ENCODE data around the gene NUB1.

The NUB1 gene

DNA sequence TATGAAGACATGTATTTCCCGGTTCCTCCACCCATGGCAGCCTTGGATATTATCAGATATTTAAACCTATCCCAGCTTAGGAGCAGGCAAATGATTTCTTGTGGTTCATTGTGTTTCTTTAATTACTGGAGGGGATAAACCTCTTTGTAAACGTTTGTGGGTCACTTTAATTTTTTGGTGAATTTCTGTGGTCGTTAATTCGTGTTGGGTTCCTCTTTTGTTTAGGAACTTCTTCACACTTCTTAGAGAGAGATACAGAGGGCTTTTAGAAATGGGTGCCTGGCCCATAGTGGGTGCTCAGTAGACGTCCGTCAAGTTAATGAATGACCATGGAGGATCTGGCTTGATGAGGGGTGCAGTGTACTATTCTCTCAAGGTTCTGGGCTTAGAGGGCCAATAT lies 27.2 kb upstream of the NUB1 start:
- no peak for DNase-seq (ENCODE audit: low spot score)

DNA sequence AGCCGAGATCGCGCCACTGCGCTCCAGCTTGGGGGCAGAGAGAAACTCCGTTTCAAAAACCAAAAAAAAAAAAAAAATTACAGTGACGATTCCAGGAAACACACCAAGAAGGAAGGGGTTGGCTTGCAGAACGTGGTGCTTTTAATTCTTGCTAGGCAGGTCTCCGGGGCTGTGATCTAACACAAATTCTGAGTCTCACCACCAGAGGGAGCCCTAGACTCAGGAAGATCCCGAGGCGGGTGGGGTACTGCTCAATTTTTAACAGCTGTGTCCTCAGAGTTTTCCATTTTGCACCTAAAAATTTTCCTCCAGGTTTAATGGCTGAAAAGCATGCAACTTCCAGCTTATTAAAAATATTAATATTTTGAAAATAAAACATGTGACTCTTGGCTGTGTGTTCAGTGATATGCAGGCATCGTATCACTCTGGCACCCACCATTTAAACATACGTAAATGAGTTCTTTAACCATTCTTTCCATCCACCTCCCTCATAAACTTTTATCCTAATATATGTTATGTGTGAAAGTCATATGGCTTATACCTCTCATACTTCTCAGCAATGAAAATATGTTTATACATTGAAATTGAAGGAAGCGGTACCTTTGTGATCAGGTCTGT lies 26.5 kb upstream of the NUB1 start:
- peak; percentile 43 for DNase-seq (ENCODE audit: low spot score)

- DNase-seq (ENCODE audit: low spot score) = no peak
Measured at GRCh38 chr7:151316896-151317295, 24.7 kb upstream of the NUB1 start.

DNA sequence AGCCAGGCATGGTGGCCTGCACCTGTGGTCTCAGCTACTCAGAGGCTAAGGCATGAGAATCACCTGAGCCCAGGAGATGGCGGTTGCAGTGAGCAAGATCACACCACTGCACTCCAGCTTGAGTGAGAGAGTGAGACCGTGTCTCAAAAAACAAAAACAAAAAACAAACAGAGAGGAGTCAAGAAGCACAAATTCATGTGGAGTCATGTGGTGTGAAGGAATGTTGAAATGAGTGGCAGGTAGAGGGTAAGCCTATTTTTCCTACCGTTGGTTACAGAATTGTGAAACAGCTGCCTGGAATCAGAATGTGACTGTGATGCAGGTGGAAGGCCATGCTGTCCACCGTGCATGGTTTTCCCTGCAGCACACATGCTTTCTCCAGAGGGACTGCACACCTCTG lies 23.7 kb upstream of the NUB1 start:
- DNase-seq (ENCODE audit: low spot score) = no peak

DNA sequence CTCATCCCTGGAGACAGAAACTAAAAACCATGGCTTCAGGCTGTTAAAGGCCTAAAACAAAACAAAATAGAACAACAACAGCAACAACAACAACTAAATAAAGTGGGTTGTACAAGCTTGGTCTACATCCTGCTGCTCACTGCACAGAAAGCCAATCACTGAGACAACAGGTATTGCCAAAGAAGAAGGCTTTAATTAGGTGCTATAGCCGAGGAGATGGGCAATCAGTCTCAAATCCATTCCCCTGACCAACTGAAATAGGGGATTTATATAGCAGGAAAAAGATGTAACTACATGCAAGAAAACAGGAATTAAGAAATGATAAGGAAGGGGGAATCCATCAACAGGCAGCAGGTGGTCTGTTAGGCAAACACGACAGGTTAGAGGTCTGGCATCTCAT lies 22.4 kb upstream of the NUB1 start:
- no peak for DNase-seq (ENCODE audit: low spot score)

DNA sequence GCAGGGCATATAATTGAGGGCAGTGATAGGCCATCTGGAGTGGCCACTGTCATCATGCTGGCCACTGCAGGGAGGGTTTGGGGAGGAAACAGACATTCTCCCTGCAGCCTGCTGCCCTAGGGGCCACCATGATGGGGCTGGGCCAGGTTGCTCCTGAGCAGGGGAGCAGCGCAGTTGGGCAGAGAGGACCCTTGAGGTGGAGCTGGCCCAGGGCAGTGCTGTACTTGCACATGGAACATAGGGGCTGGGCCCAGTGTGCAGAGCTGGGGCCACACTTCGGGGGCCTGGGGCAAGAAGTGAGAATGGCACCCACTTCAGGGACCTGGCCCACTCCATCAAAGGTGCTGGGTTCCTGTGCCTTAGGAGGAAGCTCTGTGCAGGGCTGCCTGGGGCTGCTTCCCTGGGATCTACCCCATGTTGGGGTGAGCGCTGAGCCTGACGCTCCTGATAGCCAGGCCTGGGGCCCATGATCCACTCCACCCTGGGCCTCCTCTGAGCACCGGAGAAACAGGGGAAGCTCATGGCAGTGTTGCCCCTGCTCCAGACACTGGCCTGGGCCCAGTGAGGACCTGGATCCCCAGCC lies 21.3 kb upstream of the NUB1 start:
- DNase-seq (ENCODE audit: low spot score) = no peak

- no peak for DNase-seq (ENCODE audit: low spot score)
Measured at GRCh38 chr7:151321341-151321740, 20.3 kb upstream of the NUB1 start.

GRCh38 chr7:151322906-151323305 lies 18.7 kb upstream of the NUB1 start:
- no peak for DNase-seq (ENCODE audit: low spot score)

- DNase-seq (ENCODE audit: low spot score) = no peak
Measured at GRCh38 chr7:151327022-151327421, 14.6 kb upstream of the NUB1 start.

- DNase-seq (ENCODE audit: low spot score) = no peak
Measured at GRCh38 chr7:151327659-151328058, 14.0 kb upstream of the NUB1 start.

GRCh38 chr7:151330181-151330580 lies 11.4 kb upstream of the NUB1 start:
- no peak for DNase-seq (ENCODE audit: low spot score)

DNA sequence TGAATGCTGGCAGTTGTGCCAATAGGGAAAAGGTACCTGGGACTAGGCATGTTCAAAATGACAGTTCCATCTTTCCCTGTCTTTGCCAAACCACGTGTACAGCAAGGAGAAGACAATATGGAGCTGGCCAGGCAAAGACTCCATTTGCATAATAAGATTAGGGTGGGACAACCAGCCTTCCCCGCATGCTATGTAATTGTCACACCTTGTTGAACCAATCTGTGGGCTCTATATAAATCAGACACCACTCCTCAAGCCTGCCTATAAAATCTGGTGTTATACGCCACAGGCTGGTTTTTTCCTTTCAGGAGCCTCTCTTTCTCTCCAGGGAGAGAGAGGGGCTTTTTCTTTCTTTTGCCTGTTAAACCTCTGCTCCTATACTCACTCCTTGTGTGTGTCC lies 11.0 kb upstream of the NUB1 start:
- DNase-seq (ENCODE audit: low spot score) = no peak

GRCh38 chr7:151334628-151335027 lies 7.0 kb upstream of the NUB1 start:
- DNase-seq (ENCODE audit: low spot score) = no peak

GRCh38 chr7:151336027-151336708 lies 5.4 kb upstream of the NUB1 start:
- no peak for DNase-seq (ENCODE audit: low spot score)

DNA sequence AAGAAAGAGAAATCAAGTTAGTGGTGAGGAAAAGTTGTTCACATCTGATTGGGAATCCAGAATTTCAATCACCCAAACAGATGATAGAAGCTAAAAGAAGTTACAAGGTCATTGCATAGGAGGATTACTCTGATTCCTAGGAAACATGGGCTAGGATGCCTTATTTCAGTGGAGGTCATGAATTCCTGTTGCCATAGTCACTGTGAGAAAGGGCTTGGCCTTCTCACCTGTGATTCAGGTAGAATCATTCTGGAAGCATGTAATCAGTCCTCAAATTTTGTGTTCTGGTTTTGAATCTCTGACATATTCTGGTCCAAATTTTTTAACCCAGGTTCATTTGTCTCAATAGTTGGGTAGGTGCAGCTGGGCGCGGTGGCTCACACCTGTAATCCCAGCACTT lies 4.3 kb upstream of the NUB1 start:
- DNase-seq (ENCODE audit: low spot score) = no peak

DNA sequence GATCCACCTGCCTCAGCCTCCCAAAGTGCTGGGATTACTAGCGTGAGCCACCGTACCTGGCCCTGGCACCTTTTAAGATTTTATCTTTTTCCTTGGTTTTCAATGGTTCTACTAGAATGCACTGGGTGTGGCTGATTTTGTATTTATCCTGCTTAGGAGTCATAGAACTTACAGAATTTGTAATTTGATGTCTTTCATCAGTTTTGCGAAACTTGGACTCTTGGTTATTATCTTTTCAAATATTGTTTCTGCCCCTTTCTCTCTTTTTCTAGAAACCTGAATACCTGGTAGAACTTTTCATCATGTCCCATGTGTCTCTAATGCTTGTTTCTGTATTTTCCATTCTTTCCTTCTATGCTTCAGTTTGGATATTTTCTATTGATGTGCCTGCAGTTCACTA lies 2.8 kb upstream of the NUB1 start:
- DNase-seq (ENCODE audit: low spot score) = no peak

DNA sequence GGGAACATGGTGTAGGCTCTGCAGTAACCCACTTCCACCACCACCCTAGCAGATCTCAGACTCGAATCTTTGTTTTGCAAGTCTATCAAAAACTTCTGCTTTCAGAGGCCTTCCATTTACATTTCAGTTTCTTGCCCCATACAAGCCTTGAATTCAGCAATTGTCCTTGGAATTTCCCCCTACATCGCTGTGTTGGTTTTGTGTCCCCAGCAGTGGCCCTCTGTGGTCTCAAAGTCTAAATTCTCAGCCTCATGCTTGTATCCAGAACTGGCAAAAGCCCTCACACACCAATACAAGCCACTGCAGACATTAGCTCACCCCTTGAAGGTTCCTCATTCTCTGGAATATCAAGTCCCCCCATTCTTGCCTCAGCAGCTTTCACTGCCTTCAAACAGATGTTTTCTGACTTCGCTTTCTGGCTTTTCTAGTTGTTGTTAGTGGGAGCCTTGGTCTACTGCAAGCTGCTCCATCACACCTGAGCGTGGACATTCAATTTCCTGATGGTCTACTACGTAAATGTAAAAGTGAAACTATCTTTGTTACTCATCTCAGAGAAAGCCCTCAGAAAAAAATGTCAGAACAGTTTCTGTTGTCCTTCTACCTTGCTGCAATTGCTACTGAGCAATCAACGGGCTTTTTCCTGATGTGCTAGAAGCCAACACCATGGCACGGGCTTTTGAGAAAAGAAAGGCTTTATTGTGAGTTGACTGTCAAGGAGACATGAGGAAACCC lies 1.8 kb upstream of the NUB1 start:
- DNase-seq (ENCODE audit: low spot score) = no peak

GRCh38 chr7:151340794-151341356 lies 737 bp upstream of the NUB1 start:
- DNase-seq (ENCODE audit: low spot score) = no peak

GRCh38 chr7:151342102-151342646 lies 562 bp downstream of the NUB1 start:
- no peak for DNase-seq (ENCODE audit: low spot score)

DNA sequence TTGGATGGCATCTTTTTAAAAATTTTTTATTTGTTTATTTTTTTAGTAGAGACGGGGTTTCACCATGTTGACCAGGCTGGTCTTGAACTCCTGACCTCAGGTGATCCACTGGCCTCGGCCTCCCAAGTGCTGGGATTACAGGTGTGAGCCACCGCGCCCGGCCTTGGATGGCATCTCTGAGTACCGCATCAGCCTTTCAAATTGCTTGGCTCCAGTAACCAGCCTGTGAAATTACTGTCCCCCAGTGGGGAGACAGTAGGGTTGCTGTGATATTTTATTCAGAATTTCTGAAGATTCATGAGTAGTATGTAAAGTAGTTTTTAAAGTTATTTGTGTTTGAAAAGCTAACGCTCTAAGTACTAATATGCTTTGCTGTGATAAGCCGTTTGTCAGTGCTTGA lies 1.2 kb downstream of the NUB1 start:
- no peak for DNase-seq (ENCODE audit: low spot score)

GRCh38 chr7:151343516-151343915 lies 1.9 kb downstream of the NUB1 start:
- DNase-seq (ENCODE audit: low spot score) = no peak

Data from COLO829 (cell line).